NCI-H146 (cell line): Measurements from ENCODE around the gene ERFE.
"Not testable (repeated sequence)": the region's sequence is repeated elsewhere in the genome, so short reads cannot be mapped to it uniquely, and the experiment has no call there.

Experiments used
- DNase-seq: peaks from one replicate; lab custom pipeline; 2025; lab: John Stamatoyannopoulos, UW

ERFE gene, protein sequence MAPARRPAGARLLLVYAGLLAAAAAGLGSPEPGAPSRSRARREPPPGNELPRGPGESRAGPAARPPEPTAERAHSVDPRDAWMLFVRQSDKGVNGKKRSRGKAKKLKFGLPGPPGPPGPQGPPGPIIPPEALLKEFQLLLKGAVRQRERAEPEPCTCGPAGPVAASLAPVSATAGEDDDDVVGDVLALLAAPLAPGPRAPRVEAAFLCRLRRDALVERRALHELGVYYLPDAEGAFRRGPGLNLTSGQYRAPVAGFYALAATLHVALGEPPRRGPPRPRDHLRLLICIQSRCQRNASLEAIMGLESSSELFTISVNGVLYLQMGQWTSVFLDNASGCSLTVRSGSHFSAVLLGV

GRCh38 chr2:238158509-238159070, at the start of gene ERFE:
Gene ERFE (plus strand): TSS chr2:238158970. CDS start chr2:238159008, 38 bp downstream.
- DNase-seq, result peak; percentile 55

- DNase-seq, result no peak
These were observed 45.2 kb upstream of the ERFE start for GRCh38 chr2:238113611-238114010.

DNA sequence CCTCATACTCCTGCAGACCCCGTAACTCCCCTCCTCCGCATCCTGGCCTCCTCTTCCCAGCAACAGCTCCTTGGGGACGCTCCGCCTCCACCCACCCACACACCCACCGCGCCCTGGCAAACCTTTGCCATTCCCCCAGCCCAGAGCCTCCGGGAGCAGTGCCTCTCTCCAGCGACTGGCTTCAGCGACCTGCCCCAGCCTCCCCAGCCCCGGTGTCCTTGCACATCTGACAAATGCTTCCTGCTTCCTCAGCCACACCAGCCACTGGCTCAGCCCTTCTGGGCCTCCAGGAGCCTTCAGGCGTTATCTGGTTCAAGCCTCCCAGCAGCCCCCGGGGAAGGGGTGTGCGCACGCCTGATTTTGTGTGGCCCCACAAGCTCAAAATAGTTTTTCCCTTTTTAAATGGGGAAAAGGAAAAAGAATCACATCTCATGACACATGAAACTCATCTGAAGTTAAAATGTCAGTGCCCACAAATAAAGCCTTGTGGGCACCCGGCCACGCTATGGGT, 44.4 kb upstream of the ERFE start:
- no peak for DNase-seq

DNA sequence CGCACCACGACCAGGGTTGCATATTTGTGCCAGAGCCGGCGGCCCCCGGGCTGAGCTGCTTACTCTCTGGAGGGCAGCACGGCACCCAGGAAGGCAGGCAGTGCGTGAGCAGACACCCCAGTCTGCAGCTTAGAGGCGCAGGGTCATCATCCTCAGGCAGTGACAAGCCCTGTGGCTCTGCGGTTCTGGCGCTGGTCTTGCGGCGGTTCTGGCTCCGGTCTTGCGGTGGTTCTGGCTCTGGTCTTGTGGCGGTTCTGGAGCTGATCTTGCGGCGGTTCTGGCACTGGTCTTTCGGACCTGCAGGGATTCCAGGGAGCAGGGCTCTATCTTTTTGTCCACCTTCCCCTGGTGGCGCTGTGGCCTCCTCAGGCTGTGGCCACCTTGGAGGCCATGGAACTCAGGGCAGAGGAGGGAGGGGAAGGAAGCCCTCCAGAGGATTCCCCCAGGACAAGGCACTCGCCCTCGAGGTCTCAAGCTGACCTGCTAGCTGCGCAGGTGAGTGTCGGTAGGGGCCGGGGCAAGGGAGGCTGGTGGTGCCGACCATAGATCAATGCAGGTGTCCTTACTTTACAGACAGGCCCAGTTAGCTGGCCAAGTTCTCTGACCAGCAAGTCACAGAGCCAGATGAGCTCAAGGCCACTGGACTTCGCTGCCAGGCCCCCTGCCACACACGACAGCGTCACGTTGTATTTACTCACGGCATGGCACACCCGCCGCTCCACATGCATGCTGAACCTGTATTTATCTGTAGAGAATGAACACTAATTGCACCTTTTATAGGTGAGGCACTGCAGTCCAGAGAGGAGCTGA, 43.7 kb upstream of the ERFE start:
- DNase-seq, result no peak

DNA sequence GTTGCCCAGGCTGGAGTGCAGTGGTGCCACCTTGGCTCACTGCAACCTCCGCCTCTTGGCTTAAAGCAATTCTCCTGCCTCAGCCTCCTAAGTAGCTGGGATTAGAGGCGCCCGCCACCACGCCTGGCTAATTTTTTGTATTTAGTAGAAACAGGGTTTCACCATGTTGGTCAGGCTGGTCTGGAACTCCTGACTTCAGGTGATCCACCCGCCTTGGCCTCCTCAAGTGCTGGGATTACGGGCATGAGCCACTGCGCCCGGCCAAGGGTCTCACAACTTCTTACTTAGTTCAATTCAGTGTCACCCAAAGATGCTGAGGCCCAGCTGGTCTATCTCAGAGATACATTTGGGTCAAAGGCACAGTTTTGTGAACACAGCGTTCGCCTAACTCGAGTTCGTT, 43.1 kb upstream of the ERFE start:
- DNase-seq, result not testable (repeated sequence)

GRCh38 chr2:238116298-238117198, 42.2 kb upstream of the ERFE start:
- DNase-seq, result no peak

DNA sequence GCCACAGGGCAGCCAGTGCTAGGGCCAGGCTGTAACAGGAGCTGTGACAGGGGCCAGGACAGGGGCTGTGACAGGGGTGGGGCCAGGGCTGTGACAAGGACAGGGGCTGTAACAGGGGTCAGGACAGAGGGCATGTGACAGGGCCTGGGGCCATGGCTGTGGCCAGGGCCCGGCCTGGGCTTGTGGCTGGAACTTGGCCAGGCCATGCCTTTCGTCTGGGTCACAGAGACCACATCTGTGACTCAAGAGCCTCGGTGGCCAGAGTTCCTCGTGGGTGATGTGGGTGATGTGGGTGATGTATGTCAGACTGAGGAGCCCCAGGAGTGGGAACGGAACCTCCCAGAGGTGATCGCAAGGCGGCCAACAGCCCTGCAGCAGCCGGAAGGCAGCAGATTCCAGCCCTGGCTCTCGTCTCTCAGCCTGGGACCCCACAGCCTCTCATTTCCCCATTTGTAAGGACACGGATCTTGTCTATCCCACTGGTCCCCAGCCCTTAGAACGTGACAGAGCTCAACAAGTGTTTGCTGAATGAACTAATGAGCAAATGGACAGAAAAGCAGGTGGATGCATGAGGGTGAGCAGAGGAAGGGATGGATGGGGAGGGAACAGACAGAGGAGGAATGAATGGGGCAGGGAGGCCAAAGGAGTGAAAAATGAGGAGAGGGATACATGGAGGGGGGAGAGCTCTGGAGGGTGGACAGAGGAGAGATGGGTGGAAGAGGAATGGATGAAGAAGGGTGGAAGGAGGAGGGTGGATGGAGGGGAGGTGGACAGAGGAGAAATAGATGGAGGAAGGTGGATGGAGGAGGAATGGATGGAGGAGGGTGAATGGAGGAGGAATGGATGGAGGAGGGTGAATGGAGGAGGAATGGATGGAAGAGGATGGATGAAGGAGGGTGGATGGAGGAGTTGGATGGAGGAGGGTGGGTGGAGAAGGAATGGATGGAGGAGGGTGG, 41.3 kb upstream of the ERFE start:
- no peak for DNase-seq

- DNase-seq, result no peak
These were observed 38.9 kb upstream of the ERFE start for GRCh38 chr2:238119756-238120462.

- DNase-seq, result no peak
These were observed 38.1 kb upstream of the ERFE start for GRCh38 chr2:238120463-238121298.

- DNase-seq, result no peak
These were observed 37.1 kb upstream of the ERFE start for GRCh38 chr2:238121511-238122286.

DNA sequence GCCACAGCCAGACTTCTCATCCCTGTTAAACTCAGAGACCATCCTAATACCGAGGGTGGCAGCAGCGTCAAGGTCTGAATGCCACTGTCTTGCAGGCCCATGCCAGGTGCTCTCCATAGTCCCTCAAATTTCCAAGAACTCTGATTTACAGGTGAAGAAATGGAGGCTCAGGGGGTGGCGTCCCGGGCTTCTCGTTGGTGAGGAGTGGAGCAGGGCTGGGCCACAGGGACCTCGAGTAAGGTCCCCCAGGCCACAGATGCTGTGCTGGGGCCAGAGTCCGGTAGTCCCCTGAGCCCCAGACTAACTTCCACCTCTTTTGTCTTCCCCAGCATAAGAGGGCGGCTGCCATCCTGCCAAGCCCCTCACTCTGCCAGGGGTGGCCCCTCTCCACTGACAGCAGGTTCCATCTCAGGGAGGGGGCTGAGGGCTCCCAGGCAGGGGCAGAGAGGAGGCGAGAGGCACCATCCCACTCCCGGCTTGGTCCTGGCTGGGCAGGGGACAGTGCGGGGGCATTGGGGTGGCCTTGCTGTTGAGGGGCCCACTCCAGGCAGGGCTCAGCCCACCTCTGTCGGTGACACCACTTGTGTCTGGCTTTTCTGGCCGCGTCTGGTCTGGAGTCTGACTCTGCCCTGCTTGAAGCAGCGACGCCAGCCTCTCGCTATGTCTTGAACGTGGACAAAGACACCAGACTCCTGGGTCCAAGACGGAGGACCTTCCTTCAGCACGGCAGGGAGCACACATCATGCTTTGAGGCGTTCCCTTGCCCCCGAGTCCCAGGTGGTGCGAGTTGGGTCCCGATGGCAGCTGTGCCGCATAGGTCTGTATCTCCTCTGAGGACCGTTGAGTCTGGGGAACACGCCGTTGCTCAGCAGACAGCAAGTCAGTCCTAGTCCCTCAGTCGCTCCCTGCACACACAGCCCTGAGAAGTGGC, 36.2 kb upstream of the ERFE start:
- DNase-seq, result no peak

GRCh38 chr2:238123218-238123971, 35.4 kb upstream of the ERFE start:
- no peak for DNase-seq

GRCh38 chr2:238123991-238124470, 34.7 kb upstream of the ERFE start:
- no peak for DNase-seq

DNA sequence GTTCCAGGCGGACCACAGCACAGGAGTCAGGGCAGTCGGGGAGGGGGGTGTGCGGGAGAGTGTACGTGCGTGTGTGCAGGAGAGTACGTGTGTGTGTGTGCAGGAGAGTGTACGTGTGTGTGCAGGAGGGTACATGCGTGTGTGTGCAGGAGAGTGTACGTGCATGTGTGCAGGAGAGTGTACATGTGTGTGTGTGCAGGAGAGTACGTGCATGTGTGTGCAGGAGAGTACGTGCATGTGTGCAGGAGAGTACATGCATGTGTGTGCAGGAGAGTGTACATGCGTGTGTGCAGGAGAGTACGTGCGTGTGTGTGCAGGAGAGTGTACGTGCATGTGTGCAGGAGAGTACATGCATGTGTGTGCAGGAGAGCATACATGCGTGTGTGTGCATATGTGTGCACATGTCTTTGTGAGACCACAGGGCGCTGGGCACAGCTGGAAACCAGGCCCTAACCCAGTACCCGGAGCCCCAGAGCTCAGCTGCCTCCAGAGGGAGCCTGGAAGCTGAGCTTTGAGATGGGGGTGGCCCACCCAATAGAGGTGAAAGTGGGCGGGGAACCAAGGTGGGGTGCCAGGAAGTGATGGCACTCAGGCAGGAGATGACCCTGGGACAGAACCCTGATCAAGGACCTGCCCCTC, 34.2 kb upstream of the ERFE start:
- DNase-seq, result no peak

DNA sequence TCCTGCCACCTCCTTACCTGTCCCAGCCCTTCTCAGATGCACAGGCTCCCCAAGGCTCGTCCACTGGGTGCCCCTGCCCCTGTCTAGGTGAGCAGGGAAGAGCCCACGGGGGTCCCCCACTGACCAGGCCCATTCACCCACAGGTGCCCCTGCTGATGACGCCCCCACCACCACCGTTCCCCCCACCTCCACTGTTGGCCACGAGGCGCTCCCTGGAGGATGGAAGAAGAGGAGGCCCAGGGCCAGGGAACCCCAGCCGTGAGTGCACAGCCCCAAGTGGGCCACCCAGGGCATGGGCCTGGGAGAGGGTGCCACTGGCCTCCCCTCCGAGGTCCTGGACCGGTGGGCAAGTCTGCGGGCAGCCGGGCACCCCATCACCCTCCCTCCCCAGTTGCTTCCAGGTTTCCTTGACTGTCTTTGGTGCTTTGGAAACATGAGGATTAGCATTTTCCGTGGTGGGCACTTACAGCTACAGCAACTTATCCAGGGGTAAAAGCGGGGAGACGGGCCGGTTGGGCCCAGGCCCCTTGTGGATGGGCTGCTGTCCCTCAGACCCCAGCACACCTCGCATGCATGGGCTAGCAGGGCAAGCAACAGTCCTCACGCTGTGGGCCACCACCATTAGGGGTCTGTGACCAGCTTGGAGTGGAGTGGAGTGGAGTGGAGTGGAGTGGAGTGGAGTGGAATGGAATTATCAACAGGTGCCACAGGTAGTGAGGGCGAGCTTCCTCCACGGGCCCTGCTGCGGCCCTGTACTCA, 33.5 kb upstream of the ERFE start:
- no peak for DNase-seq
